Stimulated activated naive CD8-positive, alpha-beta T cell treated with anti-CD3 and anti-CD28 coated beads, Interleukin-15, amount 100 ng/mL, for 72 hours (primary cell): ENCODE data around the gene DMD.
"Not testable (repeated sequence)": the region's sequence is repeated elsewhere in the genome, so short reads cannot be mapped to it uniquely, and the experiment has no call there.

Source experiments
- ATAC-seq: fragments of 150-1000 bp; cut with Tn5 transposase; 2 replicates; pipeline ENCODE4 v1.10.0; 2021; ENCODE audit warnings: mild to moderate bottlenecking, moderate library complexity
- DNase-seq, 2 donors: peaks; one replicate each; pipeline ENCODE4 v3.0.0; 2021 to 2022
- H3K27ac Mint-ChIP-seq, 2 donors: one replicate each; pipeline ENCODE4 v1.8.0; 2022; ENCODE audit warnings: mild to moderate bottlenecking in 2 of 2, mixed read lengths in 2 of 2, moderate library complexity in 2 of 2
- H3K27me3 Mint-ChIP-seq: one replicate; pipeline ENCODE4 v1.8.0; 2022; ENCODE audit warnings: mixed read lengths
- H3K4me1 Mint-ChIP-seq: one replicate; pipeline ENCODE4 v1.8.0; 2022; ENCODE audit warnings: mild to moderate bottlenecking, mixed read lengths
- H3K4me3 Mint-ChIP-seq, 2 donors: one replicate each; pipeline ENCODE4 v1.8.0; 2022; ENCODE audit warnings: mild to moderate bottlenecking in 2 of 2, mixed read lengths in 2 of 2, moderate library complexity in 1 of 2
- H3K9me3 Mint-ChIP-seq, 2 donors: one replicate each; pipeline ENCODE4 v1.8.0; 2022; ENCODE audit warnings: mixed read lengths in 2 of 2

DMD gene

DNA sequence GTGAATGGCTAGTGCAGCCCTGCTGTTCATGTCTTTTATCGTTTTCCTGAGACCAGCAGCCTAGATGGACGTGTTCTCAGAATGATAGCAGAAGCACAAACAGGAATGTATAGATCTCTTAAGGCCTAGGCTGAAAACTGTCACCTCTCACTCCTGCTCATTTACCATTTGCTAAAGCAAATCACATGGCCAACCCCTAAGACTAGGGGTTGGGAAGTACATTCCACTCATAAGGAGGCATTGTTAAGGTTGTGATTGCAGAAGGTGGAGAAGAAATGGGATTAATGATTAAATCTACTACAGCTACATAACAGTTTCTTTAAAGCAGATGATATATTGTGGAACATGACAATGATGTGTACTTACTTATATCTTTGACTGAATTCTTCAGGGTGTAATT is 1602.7 kb downstream of the DMD start:
- Mint-ChIP-seq H3K27me3 (no peaks in the 10 kb centered on the region), H3K27ac (no peak overlapping the region), H3K4me3 (no peak overlapping the region), H3K9me3 (no peaks in the 10 kb centered on the region), H3K4me1 (no peaks in the 10 kb centered on the region)
- ATAC-seq (no peak), DNase-seq (no peak)

DNA sequence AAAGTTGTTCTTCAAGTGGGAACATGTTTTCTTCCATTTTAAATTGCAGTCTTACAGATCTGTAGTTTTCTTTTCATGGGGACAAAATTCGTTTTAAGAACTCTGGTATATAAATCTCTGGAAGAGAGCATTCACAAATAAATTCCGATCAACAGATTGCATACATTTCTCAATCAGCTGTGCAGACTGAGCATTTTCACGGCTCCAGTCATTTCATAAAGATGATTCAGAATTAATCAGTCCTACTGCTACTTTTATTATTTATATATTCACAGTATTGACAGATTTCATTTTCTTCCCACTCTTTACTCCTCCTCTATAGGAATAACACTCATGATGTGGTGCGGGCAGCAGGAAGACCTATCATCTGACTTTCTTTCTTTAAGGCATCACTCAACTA is 1604.6 kb downstream of the DMD start:
- no peak overlapping the region for H3K27ac Mint-ChIP-seq
- no peak overlapping the region for H3K4me3 Mint-ChIP-seq
- ATAC-seq (no peak), DNase-seq (no peak)
- H3K4me1 Mint-ChIP-seq = no peaks in the 10 kb centered on the region
- no peaks in the 10 kb centered on the region for H3K9me3 Mint-ChIP-seq
- H3K27me3 Mint-ChIP-seq = no peaks in the 10 kb centered on the region

DNA sequence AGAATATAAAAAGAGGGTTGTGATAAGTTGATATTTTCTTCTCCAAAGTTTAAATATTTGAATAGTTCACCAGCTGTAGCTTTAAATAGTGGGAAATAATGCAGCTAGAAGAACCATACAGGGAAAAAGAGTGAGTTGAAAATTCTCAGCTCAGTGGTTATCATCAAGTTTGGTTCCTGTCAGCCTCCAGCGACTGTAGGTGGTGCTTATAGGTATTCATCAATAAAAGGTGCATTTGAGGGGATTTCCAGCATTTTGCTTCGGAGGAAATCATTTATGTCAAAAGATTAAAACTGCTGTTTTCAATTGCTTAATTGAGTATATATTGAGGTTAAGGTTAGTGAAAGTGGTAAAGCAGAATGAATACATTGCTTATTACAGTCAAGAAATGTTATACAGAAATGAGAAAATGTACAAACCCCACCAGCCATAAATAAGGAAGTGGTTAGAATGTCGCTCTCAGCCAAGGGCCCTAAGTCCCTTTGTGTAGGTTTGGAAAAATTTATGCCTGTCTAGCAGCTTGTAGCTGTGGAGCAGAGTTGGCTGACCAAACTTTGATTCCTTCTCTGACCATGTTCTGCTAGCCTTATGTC is 1606.6 kb downstream of the DMD start:
- H3K4me3 Mint-ChIP-seq = no peak overlapping the region
- ATAC-seq (peak; percentile 90), DNase-seq (peak in 1 of 2 donors; percentile 7)
- no peaks in the 10 kb centered on the region for H3K9me3 Mint-ChIP-seq
- no peak overlapping the region for H3K27ac Mint-ChIP-seq
- H3K27me3 Mint-ChIP-seq = no peaks in the 10 kb centered on the region
- no peaks in the 10 kb centered on the region for H3K4me1 Mint-ChIP-seq

DNA sequence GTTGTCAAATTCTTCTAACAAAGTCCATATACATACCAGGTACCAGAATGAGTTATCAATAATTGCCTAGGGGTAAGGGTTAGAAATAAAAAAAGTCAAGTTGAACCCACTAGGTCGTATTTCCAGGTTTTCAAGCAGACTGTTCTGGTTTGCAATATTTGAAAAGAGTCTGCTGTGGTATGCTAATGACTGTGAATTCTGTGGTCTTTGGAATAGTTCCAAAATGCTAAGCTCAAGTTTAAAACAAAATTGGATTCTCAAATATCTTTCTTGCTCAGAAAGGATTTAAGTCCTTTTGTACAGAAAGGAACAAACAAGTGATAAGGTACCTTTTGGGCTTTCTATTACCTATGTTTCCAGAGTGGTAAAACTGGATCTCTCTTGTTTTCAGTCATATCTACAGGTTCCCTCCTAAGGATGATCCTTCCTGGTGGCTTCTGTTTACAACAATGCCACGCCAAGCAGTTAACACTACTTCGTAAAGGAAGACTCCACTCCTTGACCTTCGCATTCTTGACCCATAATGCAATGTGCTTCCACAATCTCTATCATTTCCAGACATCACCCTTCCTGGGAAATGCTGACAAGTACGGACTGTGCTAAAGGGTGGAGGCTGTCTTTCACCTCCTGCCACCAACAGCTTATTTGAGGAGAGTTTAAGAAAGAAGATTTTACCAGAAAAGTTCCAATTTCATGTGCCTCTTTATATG is 1607.8 kb downstream of the DMD start:
- no peak overlapping the region for H3K27ac Mint-ChIP-seq
- no peaks in the 10 kb centered on the region for H3K4me1 Mint-ChIP-seq
- ATAC-seq (no peak), DNase-seq (no peak)
- no peaks in the 10 kb centered on the region for H3K27me3 Mint-ChIP-seq
- H3K9me3 Mint-ChIP-seq = no peaks in the 10 kb centered on the region
- H3K4me3 Mint-ChIP-seq = no peak overlapping the region

DNA sequence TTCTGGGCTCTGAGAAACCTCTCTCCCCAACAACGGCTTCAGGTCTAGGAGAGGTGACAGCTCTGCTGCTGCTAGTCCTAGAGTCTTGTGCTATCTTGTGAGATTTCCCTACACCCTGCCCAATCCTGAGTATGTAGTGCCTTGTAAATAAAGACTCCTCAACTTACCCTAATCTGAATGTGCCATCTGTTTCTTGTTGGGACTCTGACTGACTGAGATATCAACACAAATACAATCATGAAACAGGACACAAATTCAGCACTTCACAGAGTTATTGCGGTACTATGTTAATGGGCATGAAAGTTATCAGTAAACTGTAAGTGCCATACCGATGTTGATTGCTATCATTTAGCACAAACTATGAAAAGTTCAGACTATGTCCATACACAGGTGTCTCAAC is 1610.5 kb downstream of the DMD start:
- no peaks in the 10 kb centered on the region for H3K9me3 Mint-ChIP-seq
- H3K4me3 Mint-ChIP-seq = no peak overlapping the region
- no peaks in the 10 kb centered on the region for H3K4me1 Mint-ChIP-seq
- H3K27ac Mint-ChIP-seq = no peak overlapping the region
- DNase-seq (no peak), ATAC-seq (no peak)
- no peaks in the 10 kb centered on the region for H3K27me3 Mint-ChIP-seq

DNA sequence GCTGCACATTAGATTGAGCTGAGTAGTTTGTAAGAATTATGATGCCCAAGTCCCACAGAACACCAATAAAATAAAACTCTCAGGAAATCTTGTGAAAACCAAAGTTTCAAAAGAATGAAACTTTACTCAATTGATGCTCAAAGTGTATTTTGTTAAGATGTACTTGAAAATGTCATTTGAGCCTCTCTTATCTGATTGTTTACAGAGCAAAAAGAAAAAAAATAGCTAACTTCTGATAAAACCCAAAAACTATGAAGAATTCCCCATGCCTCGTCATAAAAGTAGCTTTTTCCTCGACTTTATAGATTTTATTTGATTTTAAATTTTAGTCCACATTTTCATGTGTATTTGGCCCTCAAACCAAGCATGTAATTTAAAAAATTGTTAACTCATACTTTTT is 1618.0 kb downstream of the DMD start:
- no peak overlapping the region for H3K27ac Mint-ChIP-seq
- DNase-seq (no peak), ATAC-seq (no peak)
- H3K4me1 Mint-ChIP-seq = no peaks in the 10 kb centered on the region
- H3K4me3 Mint-ChIP-seq = no peak overlapping the region
- H3K9me3 Mint-ChIP-seq = no peaks in the 10 kb centered on the region
- no peaks in the 10 kb centered on the region for H3K27me3 Mint-ChIP-seq

DNA sequence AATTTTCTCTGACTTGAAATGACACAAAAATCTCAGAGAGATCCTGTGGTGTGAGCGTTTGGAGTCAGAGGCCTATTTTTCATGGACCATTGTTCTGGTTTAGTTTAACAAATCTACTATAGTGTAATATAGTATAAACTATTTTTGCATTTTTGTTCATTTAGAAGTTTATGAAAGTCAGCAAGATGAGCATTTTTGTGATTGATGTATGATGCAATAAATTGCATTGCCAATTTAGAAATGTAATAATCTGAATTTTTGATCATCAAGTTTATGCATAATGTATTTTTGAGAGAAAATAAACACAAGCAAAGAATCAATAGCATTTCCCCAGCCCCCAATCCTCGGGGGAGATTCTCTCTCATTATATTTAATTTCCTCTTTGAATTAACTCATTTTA is 1620.0 kb downstream of the DMD start:
- no peak for DNase-seq
- Mint-ChIP-seq H3K27ac (no peak overlapping the region), H3K4me1 (no peaks in the 10 kb centered on the region), H3K4me3 (no peak overlapping the region), H3K27me3 (no peaks in the 10 kb centered on the region), H3K9me3 (no peaks in the 10 kb centered on the region)
- ATAC-seq = no peak

DNA sequence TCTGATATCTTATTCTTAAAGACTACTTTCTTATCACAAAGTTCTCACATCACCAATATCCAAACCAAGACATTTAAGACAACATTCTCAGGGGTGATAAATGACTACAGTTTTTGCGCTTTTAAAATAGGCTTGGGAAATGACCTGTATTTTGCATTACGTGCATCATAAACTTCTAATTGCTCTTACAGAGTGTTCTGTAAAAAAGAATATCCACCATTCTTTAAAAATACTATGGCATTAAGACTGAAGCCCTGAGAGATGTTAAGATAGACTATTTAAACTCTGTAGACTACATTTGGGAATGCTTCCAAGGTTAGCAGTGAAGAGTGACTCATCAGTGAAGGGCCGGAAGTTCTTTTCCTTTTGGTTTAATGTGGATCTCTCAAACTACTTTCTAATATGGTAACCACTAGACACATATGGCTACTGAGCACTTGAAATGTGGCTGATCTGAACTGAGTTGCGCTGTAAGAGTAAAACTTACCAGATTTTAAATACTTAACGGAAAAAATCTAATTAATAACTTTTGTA is 1620.7 kb downstream of the DMD start:
- H3K27me3 Mint-ChIP-seq = no peaks in the 10 kb centered on the region
- no peaks in the 10 kb centered on the region for H3K9me3 Mint-ChIP-seq
- DNase-seq (no peak), ATAC-seq (no peak)
- H3K4me1 Mint-ChIP-seq = no peaks in the 10 kb centered on the region
- H3K27ac Mint-ChIP-seq = no peak overlapping the region
- H3K4me3 Mint-ChIP-seq = no peak overlapping the region

DNA sequence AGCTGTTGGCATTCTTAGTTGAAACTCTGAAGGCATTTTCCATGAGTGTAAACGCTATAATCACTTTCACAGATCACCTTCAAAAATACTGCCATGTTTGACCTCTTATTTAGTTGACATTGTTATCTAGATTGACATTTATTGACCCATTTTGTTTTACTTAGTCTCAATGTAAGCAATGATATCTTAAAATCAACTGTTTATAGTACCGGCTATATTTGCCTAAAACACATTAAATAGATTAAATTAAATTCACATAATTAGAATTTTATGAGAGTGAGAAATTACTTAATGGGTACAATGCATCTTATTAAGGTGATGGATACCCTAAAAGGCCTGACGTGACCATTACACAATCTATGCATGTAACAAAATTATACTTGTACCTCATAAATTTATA is 1621.8 kb downstream of the DMD start:
- no peaks in the 10 kb centered on the region for H3K4me1 Mint-ChIP-seq
- H3K4me3 Mint-ChIP-seq = no peak overlapping the region
- no peaks in the 10 kb centered on the region for H3K9me3 Mint-ChIP-seq
- H3K27me3 Mint-ChIP-seq = no peaks in the 10 kb centered on the region
- ATAC-seq (no peak), DNase-seq (no peak)
- no peak overlapping the region for H3K27ac Mint-ChIP-seq

DNA sequence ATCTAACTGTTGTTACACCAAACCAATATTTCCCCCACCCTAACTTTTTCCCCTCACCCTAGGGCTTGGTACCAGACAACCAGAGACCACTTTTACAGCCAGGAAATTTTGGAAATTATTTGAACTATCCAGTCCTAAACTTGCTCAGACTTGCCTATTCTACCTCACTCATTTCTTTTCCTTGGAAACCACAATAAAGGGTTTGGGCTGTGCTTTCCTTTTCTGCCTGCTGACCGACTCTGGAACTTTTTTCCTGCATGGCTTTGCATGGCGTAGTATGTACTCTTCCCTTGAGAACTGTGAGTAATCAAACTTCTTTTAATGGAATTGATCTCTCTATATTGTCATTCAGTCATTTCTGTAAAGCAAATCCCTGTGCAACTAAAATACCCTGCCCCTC is 1623.0 kb downstream of the DMD start:
- ATAC-seq = no peak
- no peak overlapping the region for H3K4me3 Mint-ChIP-seq

DNA sequence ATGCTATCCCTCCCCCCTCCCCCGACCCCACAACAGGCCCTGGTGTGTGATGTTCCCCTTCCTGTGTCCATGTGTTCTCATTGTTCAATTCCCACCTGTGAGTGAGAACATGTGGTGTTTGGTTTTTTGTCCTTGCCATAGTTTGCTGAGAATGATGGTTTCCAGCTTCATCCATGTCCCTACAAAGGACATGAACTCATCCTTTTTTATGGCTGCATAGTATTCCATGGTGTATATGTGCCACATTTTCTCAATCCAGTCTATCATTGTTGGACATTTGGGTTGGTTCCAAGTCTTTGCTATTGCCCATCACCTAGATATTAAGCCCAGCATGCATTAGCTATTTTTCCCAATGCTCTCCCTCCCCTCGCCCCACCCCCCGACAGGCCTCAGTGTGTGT is 1627.5 kb downstream of the DMD start:
- H3K27ac Mint-ChIP-seq, H3K9me3 Mint-ChIP-seq, H3K27me3 Mint-ChIP-seq, ATAC-seq, H3K4me3 Mint-ChIP-seq, H3K4me1 Mint-ChIP-seq, DNase-seq: not testable (repeated sequence)

More for the DNA sequence above, 1623.0 kb downstream of the DMD start:
- no peaks in the 10 kb centered on the region for H3K27me3 Mint-ChIP-seq
- H3K4me1 Mint-ChIP-seq = no peaks in the 10 kb centered on the region
- no peak for DNase-seq
- no peak overlapping the region for H3K27ac Mint-ChIP-seq
- H3K9me3 Mint-ChIP-seq = no peaks in the 10 kb centered on the region

DNA sequence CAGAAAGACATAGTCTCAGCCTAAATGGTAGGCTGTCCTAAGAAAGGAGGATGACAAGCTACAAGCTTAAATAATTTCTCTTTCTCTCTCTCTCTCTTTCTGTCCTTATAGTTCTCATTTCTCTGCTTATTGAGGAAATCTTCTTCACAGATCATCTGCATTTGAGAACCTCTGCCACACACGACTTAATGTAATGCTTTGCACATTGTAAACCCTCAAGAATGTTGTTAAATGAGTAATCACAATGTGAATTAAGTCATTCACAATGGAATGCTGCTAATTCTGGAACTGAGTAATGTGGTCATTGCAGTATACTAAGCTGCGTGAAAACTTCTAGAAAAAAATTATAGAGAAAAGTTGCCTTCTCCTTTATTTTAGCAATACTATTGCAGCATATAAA is 1630.6 kb downstream of the DMD start:
- no peak for DNase-seq

DNA sequence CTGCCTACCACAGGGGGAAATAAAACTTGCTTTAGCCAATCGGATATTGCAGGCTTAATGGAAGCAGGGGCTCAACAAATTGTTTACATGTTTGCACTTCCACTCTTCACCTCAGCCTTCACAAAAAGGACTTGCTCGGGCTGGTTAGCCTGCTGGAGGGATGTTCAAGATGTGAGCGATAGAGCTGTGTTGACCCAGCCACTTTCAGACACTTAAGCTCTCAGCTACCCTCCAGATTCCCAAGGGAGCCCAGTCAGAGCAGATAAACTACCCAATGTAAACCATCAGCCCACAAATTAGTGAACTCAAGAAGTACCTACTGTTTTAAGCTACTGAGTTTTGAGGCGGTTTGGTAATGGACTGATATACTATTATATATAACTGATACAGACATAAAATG is 1631.1 kb downstream of the DMD start:
- ATAC-seq (no peak), DNase-seq (no peak)
- Mint-ChIP-seq H3K4me3 (no peak overlapping the region), H3K27me3 (no peaks in the 10 kb centered on the region), H3K27ac (no peak overlapping the region), H3K9me3 (no peaks in the 10 kb centered on the region), H3K4me1 (no peaks in the 10 kb centered on the region)

More for the DNA sequence above, 1630.6 kb downstream of the DMD start:
- no peak for ATAC-seq
- H3K4me1 Mint-ChIP-seq = no peaks in the 10 kb centered on the region
- no peaks in the 10 kb centered on the region for H3K27me3 Mint-ChIP-seq
- no peak overlapping the region for H3K27ac Mint-ChIP-seq
- H3K4me3 Mint-ChIP-seq = no peak overlapping the region
- H3K9me3 Mint-ChIP-seq = no peaks in the 10 kb centered on the region

DNA sequence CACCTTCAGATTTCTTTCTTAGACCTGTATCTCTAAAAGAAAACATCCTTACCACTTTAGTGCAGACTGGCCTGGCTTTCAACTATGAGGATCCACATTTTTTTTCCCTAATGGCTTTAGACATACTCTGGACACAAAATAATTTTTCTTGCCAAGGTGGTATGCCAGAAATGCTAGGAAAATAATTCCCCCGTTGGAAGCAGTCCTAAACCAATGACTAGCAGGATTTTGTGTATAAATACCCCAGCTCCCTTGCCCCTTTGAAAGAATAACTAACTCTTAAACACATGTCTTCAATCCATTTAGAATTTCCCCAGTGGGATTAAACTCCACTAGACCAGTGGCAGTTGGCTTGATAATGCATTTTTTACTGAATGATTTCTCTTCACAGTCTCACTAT is 1639.0 kb downstream of the DMD start:
- ATAC-seq = no peak
- Mint-ChIP-seq H3K4me1 (no peaks in the 10 kb centered on the region), H3K27me3 (no peaks in the 10 kb centered on the region), H3K4me3 (no peak overlapping the region), H3K9me3 (no peaks in the 10 kb centered on the region), H3K27ac (no peak overlapping the region)
- no peak for DNase-seq

DNA sequence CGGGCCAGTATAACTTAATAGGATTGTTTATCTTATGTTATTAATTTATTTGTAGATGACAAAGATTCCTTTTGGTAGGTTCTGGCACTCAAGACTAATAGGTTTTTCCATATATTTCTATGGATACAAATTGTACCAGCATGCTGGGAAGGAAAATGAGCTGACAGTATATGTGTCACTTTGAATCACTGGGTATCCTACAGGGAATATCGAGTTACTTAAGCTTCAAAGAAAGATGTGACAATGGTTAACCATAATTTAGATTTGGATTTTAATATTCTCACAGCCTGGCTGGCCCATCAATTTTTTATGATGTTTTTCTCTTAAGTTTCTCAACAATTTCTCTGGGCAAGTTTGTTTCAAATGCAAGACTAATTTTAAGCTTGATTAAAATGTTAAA is 1640.7 kb downstream of the DMD start:
- DNase-seq = no peak
- no peak for ATAC-seq
- Mint-ChIP-seq H3K27ac (no peak overlapping the region), H3K27me3 (no peaks in the 10 kb centered on the region), H3K4me3 (no peak overlapping the region), H3K9me3 (no peaks in the 10 kb centered on the region), H3K4me1 (no peaks in the 10 kb centered on the region)

DNA sequence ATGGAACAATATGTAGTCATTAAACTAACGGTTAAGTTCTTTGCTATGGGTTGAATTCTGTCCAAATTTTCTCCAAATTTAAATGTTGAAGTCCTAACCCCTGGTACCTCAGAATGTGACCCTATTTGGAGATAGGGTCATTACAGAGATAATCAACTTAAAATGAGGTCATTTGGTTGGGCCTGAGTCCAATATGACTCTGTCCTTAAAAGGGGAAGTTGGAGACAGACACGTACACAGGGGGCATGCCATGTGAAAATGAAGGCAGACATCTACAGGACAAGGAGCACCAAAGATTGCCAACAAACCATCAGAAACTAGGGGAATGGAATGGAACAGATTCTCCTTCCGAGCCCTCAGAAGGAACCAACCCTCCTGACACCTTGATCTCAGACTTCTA is 1647.6 kb downstream of the DMD start:
- ATAC-seq (no peak), DNase-seq (no peak)
- H3K9me3 Mint-ChIP-seq = peaks cover 0 to 4% of the 10 kb centered on the region in 2 donors
- H3K27me3 Mint-ChIP-seq = no peaks in the 10 kb centered on the region
- H3K4me1 Mint-ChIP-seq = no peaks in the 10 kb centered on the region
- H3K27ac Mint-ChIP-seq = no peak overlapping the region
- no peak overlapping the region for H3K4me3 Mint-ChIP-seq

DNA sequence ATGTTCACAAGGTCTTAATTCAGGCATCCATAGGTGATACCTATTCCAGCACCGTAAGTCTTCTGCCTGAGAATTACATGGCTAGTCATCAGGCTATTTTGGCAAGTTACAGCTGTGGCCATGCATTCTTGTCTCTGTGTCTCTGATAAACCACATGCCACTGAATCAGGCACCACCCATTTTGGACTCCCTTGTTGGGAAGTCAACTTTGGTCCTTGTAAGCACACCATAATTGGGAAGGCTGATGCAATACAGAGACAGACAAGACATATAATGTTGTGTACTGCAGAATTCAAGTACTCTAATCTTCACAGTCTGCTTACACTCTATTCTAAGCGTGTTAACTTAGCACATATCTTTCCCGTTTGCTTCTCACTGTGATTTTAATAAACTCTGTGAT is 1655.8 kb downstream of the DMD start:
- no peak for ATAC-seq
- no peak for DNase-seq
- no peaks in the 10 kb centered on the region for H3K4me1 Mint-ChIP-seq
- peaks cover 0 to 4% of the 10 kb centered on the region in 2 donors for H3K9me3 Mint-ChIP-seq
- H3K27ac Mint-ChIP-seq = no peak overlapping the region
- no peak overlapping the region for H3K4me3 Mint-ChIP-seq
- no peaks in the 10 kb centered on the region for H3K27me3 Mint-ChIP-seq
